HL-60/S4 treated with retinoic acid at 250 ng/mL for 4 days and 3 days (cell line): Measurements from ENCODE around the gene MLXIP.
"Not testable (repeated sequence)": the region's sequence is repeated elsewhere in the genome, so short reads cannot be mapped to it uniquely, and the experiment has no call there.

Source experiments
- in situ Hi-C: fragments of 300-500 bp; cut with MboI; formaldehyde crosslinking; loops from 2 replicates; pipeline ENCODE4 v1.7.0; 2022; ENCODE audit warnings: low sequenced_read_pairs

Gene MLXIP

GRCh38 chr12:122094137-122094734 lies 15.7 kb downstream of the MLXIP start:
- in situ Hi-C loops, result no loop called here

GRCh38 chr12:122094735-122095631 lies 16.4 kb downstream of the MLXIP start:
- in situ Hi-C loops, result no loop called here

GRCh38 chr12:122096014-122096413 lies 17.5 kb downstream of the MLXIP start:
- in situ Hi-C loops, result no loop called here

GRCh38 chr12:122096591-122097149 lies 18.1 kb downstream of the MLXIP start:
- in situ Hi-C loops, result no loop called here

- in situ Hi-C loops, result no loop called here
Observed at GRCh38 chr12:122097584-122097926, 19.0 kb downstream of the MLXIP start.

- in situ Hi-C loops, result no loop called here
Observed at GRCh38 chr12:122097927-122098756, 19.6 kb downstream of the MLXIP start.

- in situ Hi-C loops, result no loop called here
Observed at GRCh38 chr12:122099280-122099749, 20.8 kb downstream of the MLXIP start.

- in situ Hi-C loops, result no loop called here
Observed at GRCh38 chr12:122099856-122100255, 21.3 kb downstream of the MLXIP start.

GRCh38 chr12:122100568-122100967 lies 22.0 kb downstream of the MLXIP start:
- in situ Hi-C loops, result no loop called here

GRCh38 chr12:122102331-122102730 lies 23.8 kb downstream of the MLXIP start:
- in situ Hi-C loops, result no loop called here

- in situ Hi-C loops, result no loop called here
Observed at GRCh38 chr12:122104844-122105243, 26.3 kb downstream of the MLXIP start.

GRCh38 chr12:122105496-122105895 lies 26.9 kb downstream of the MLXIP start:
- in situ Hi-C loops, result not testable (repeated sequence)

- in situ Hi-C loops, result no loop called here
Observed at GRCh38 chr12:122106843-122107242, 28.3 kb downstream of the MLXIP start.

- in situ Hi-C loops, result no loop called here
Observed at GRCh38 chr12:122107261-122107660, 28.7 kb downstream of the MLXIP start.

- in situ Hi-C loops, result no loop called here
Observed at GRCh38 chr12:122111089-122111641, 32.6 kb downstream of the MLXIP start.

GRCh38 chr12:122116707-122117535 lies 38.4 kb downstream of the MLXIP start:
- in situ Hi-C loops, result no loop called here

- in situ Hi-C loops, result no loop called here
Observed at GRCh38 chr12:122117979-122118378, 39.4 kb downstream of the MLXIP start.

GRCh38 chr12:122121341-122121740 lies 42.8 kb downstream of the MLXIP start:
- in situ Hi-C loops, result loop anchor here (10.0 kb wide), 1 partner anchor 67 kb away; no protein-coding TSS in a partner anchor

- in situ Hi-C loops, result loop anchor here (10.0 kb wide), 1 partner anchor 67 kb away; no protein-coding TSS in a partner anchor
Observed at GRCh38 chr12:122121745-122122144, 43.2 kb downstream of the MLXIP start.
